ENCODE data around the gene ZNF426.
A peak's percentile ranks its signal among the peaks of the same experiment; 100 is the strongest.
"Not testable (repeated sequence)": the region's sequence is repeated elsewhere in the genome, so short reads cannot be mapped to it uniquely, and the experiment has no call there.

Gene ZNF426

DNA sequence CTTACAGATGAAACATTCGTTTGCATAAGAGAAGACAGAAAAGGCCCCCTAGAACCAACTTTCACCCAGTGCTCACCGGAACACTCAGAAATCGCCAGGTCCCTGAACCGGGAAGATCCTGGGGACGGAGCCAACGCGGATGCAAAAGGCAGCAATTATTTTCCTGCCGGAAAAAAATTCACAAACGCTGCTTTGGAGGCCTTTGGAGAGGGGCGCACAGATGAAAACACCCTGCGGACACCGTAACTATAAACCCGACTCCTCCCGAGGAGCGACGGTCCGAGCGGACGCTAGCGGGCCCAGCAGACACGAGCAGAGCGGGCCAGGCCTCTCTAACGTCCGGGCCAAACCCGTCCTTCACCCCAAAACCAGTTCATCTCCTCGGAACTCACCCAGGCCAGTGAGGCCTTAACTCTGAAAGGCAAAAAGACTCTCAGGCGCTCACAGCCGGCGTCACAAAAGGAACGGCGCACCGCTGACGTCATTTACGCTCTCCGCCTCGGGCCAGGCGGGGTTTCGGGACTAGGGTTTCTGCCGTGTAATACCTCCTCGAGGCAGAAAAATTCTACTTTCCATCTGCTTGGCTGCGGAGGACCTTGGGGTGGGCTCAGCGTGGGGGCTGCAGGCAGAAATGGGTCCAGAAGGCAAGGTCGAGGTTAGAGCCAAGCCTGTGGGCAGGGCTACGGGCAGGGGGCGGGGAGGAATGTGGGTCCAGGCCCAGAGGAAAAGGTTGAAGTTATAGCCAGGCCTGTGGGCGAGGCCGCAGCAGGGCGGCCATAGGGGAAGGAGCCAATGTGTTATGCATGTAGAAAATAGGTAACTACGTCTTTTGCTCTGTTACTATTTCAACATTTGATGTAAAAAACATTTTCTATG, at the start of gene ZNF426:
TSS of gene ZNF426 (minus strand) at position 463 of the 876 bp plus-strand sequence. CDS start 2,413 bp downstream, outside the sequence.
- DNase-seq (ENCODE audit: low read depth), result peak; percentile 93

- peak; percentile 71 for DNase-seq (ENCODE audit: low read depth)
These were observed 48.3 kb upstream of the ZNF426 start for GRCh38 chr19:9586764-9587163.

DNA sequence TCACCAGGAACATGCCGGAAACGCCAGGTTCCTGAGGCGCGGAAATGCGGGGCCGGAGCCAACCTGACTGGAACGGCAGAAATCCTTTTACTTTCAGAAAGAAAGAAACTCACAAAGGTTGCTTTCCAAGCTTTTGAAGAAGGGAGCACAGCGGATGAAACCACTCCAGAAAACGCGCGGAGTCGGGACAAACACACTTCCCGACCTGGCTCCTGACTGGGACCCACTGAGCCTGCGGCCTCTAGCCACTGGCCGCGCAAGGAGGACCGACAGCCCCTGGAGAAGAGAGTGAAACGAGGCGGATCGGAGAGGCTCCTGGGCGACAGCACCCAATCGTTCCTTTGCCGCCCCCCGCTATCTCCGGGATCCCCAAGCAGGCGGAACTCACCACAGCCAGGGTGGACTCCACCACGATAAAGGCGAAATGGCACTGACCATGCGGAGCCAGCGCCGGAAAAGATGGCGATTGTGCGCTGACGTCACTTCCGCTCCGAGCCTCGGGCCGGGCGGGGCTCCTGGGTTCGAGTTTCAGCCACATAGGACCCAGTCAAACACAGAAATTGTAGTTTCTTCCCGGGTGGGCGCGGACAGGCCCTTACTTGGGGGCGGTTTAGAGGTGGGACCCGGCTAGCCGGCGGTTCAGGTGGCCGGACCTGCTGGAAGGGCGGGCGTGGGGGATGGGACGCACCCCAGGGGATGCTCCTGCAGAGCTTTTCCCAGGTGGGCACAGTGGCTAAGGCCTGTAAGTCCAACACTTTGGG, 45.8 kb upstream of the ZNF426 start, which contains the start of gene ZNF121:
TSS of gene ZNF121 (minus strand) at position 432 of the 761 bp plus-strand sequence. CDS start 16,407 bp downstream, outside the sequence.
- DNase-seq (ENCODE audit: low read depth), result peak; percentile 73

DNA sequence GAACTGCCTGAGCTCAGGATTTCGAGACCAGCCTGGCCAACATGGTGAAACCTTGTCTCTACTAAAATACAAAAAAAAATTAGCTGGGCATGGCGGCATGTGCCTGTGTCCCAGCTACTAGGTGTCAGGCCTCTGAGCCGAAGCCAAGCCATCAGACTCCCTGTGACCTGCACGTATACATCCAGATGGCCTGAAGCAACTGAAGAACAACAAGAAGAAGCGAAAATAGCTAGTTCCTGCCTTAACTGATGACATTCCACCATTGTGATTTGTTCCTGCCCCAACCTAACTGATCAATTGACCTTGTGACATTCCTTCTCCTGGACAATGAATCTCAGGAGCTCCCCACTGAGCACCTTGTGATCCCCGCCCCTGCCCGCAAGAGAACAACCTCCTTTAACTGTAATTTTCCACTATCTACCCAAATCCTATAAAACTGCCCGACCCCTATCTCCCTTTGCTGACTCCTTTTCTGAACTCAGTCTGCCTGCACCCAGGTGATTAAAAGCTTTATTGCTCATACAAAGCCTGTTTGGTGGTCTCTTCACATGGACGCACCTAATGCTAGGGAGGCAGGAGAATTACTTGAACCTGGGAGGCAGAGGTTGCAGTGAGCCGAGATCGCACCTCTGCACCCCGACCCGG, 43.8 kb upstream of the ZNF426 start:
- not testable (repeated sequence) for DNase-seq (ENCODE audit: low read depth)

- DNase-seq (ENCODE audit: low read depth), result no peak
These were observed 42.3 kb upstream of the ZNF426 start for GRCh38 chr19:9580728-9581127.

DNA sequence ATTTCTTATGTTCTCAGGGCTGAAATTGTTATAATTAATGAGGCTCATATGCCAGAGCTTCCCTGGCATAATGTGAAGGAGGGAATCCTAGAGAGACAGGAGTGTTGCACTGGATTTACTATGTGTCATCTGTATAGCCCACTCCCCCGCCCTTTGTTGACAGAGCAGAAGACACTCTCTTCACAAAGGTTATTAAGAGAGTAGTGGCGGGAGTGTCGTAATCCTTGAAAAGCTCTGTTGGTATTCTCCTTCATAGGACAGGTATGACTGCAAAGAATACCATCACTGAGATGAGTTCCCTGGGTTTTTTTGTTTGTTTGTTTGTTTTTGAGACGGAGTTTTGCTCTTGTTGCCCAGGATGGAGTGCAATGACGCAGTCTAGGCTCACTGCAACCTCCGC, 31.8 kb upstream of the ZNF426 start:
- no peak for DNase-seq (ENCODE audit: low read depth)

DNA sequence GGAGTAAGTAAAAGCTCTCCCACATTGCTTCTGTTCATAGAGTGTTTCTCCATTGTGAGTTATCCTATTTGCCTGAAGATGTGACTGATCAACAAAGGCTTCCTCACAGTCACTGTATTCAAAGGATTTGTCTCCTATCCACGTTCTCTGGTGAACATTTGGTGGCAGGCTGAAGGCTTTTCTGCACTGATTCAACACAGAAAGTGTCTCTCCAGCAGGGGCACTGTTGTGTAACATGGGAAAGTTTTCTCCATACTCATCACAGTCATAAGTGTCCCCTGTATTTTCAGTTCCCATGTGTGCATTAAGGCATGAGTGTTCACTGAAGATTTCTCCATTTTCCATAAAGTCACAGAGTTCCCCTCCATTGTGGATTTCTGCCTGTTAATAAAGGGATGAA, 28.3 kb upstream of the ZNF426 start:
- no peak for DNase-seq (ENCODE audit: low read depth)

GRCh38 chr19:9565900-9566705, 27.7 kb upstream of the ZNF426 start:
- peak; percentile 20 for DNase-seq (ENCODE audit: low read depth)

GRCh38 chr19:9552536-9553274, 14.3 kb upstream of the ZNF426 start:
- no peak for DNase-seq (ENCODE audit: low read depth)

- no peak for DNase-seq (ENCODE audit: low read depth)
These were observed 9.4 kb upstream of the ZNF426 start for GRCh38 chr19:9547870-9548269.

GRCh38 chr19:9541281-9541680, 2.8 kb upstream of the ZNF426 start:
- DNase-seq (ENCODE audit: low read depth), result not testable (repeated sequence)

DNA sequence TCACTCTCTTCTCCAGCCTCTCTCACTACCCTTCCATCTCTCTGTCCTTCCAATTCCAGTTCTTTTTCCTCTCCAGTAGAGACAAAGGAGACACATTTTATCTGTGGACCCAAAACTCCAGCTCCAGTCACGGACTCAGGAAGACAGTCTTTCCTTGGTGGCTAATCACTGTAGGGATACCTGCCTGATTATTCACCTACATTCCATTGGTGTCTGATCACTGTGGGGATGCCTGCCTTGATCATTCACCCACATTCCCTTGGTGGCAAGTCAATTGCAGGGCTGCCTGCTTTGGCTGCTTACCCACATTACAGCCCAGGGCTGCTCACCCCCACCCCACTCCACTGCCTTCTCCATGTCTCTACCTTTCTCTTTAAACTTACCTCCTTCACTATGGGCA, 1.5 kb upstream of the ZNF426 start:
- DNase-seq (ENCODE audit: low read depth), result peak; percentile 7

DNA sequence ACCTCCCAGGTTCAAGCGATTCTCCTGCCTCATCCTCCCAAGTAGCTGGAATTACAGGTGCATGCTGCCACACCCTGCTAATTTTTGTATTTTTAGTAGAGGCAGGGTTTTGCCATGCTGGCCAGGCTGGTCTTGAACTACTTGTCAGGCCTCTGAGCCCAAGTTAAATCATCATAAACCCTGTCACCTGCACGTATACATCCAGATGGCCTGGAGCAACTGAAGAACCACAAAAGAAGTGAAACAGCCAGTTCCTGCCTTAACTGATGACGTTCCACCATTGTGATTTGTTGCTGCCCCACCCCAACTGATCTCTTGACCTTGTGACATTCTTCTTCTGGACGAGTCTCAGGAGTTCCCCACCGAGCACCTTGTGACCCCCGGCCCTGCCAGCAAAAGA, 756 bp upstream of the ZNF426 start:
- DNase-seq (ENCODE audit: low read depth), result not testable (repeated sequence)

DNA sequence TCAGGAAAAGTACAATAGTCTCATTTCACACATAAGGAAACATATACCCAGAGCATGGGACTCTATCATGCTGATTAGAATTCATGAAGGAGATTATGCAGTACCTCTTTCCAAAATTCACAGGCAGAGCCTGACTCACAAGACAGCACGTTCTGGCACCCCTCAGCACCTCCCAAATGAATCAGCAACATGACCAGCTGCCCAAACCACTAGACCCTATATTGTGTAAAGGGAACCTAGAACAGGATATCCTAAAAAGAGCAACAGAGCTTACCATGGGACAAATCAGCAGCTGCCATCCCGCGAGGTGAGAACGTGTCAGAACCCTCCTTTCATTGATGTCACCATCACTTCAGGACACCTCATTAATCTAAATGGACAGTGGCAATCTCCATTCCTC, 2.5 kb downstream of the ZNF426 start:
- DNase-seq (ENCODE audit: low read depth), result no peak

DNA sequence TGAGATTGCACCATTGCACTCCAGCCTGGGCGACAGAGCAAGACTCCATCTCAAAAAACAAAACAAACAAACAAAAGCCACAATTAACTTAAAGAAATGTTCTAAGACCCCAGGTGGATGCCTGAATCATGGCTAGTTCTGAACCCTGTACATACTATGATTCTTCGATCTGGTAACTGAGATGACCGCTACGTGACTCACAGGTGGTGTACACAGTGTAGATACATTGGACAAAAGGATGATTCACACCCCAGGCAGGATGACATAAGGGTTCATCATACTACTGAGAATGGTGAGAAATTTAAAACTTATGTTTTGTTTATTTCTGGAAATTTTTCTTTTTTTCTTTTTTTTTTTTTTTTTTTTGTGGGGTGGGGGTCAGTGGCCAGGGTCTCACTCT, 6.5 kb downstream of the ZNF426 start:
- DNase-seq (ENCODE audit: low read depth), result peak; percentile 16

GRCh38 chr19:9528757-9529336, 9.6 kb downstream of the ZNF426 start:
- DNase-seq (ENCODE audit: low read depth), result peak; percentile 10

DNA sequence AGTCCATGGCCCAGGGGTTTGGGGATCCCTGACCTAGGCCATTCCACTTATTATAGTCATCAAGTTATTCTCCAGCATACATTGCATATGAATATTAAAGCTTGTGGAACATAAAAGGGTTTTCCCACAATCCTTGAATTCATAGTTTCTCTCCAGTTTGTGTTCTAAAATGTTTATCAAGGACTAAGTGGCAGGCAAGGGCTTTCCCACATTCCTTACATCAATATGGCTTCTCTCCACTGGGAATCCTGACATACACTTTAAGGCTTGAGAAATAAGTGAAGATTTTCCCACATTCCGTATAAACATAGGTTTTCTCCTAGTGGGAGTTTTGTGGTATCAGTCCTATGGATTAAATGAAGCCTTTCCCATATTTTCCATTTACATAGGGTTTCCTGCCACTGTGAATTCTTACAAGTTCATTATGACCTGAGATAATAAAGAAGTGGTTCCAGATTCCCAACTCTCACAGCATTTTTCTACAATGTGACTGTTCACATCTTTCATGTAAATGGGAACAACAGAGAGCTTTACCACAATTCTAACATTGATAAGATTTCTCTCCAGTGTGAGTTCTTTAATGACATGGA, 14.5 kb downstream of the ZNF426 start:
- peak; percentile 7 for DNase-seq (ENCODE audit: low read depth)

DNA sequence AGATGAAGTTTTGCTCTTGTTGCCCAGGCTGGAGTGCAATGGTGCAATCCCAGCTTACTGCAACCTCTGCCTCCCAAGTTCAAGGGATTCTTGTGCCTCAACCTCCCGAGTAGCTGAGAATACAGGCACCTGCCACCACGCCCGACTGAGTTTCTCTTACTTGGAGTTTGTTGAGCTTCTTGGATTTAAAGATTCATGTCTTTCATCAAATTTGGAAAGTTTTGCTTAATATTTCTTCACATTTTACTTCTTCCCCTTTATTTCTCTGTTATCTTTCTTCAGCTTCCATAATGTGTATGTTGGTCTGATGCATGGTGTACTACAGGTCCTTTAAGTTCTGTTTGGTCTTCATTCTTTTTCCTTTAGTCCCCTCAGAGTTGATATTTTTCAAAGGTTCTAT, 31.2 kb downstream of the ZNF426 start:
- no peak for DNase-seq (ENCODE audit: low read depth)

DNA sequence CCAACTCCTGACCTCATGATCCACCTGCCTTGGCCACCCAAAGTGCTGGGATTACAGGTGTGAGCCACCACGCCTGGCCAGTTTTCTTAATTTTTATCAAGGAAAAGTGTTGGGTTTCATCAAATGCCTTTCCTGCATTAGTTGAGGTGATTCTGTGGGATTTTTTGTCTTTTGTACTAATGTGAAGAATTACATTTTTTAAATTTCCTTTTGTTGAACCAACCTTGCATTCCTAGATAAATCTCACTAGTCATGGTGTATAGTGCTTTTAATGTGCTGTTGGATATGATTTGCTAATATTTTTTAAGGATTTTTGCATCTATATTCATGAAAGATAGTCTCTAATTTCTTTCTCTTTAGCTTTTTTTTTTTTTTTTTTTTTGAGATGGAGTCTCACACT, 37.6 kb downstream of the ZNF426 start:
- DNase-seq (ENCODE audit: low read depth), result no peak

Measured in iris pigment epithelial cell (primary cell).